Measurements from ENCODE around the gene EMSY. TPM values are rescaled to one million over a fixed set of nuclear protein-coding genes. Genes with fewer than 3 reads are reported as not detected.

The EMSY gene
- total RNA-seq, 1 experiment from 2014 or later: 29.3 TPM

GRCh38 chr11:76424891-76425290 is 19.9 kb upstream of the EMSY start:
- Histone ChIP-seq H3K4me2 (ENCODE audit: insufficient read depth, insufficient read length, low read length) (no peak overlapping the region), H2AFZ (ENCODE audit: low read length) (no peak overlapping the region), H3K9me3 (ENCODE audit: control insufficient read depth, low read depth, low read length) (no peaks in the 10 kb centered on the region), H3K18ac (ENCODE audit: insufficient read length, low read depth, low read length) (no peak overlapping the region), H2BK15ac (ENCODE audit: low read depth, low read length) (no peak overlapping the region), H3K27me3 (ENCODE audit: insufficient read depth, low read length) (no peaks in the 10 kb centered on the region), H3K56ac (ENCODE audit: insufficient read length, low read depth, low read length) (no peak overlapping the region), H3K14ac (ENCODE audit: insufficient read depth, low read length) (no peak overlapping the region), H3T11ph (ENCODE audit: low read length) (no peak overlapping the region), H3K4ac (ENCODE audit: low read depth, low read length) (no peak overlapping the region), H3K23ac (ENCODE audit: insufficient read length, low read depth, low read length) (no peak overlapping the region), H2BK120ac (ENCODE audit: low read depth, low read length, poor library complexity, severe bottlenecking) (no peak overlapping the region), H3K4me1 (ENCODE audit: insufficient read depth, low read length) (no peaks in the 10 kb centered on the region), H3K79me2 (ENCODE audit: insufficient read depth, low read length) (no peaks in the 10 kb centered on the region), H4K5ac (ENCODE audit: insufficient read length, low read depth, low read length) (no peak overlapping the region), H2AK5ac (ENCODE audit: insufficient read length, low read length) (no peak overlapping the region), H3K23me2 (ENCODE audit: insufficient read length, low read depth, low read length, poor library complexity, severe bottlenecking) (no peaks in the 10 kb centered on the region), H3K9ac (ENCODE audit: extremely low read depth, insufficient read length, low read length) (no peak overlapping the region), H3K27ac (ENCODE audit: insufficient read length, low read depth, low read length) (no peak overlapping the region), H2BK5ac (ENCODE audit: insufficient read length, low read length) (no peak overlapping the region), H2BK12ac (ENCODE audit: insufficient read length, low read depth, low read length) (no peak overlapping the region), H4K20me1 (ENCODE audit: control insufficient read depth, insufficient read depth, insufficient read length) (no peaks in the 10 kb centered on the region), H2BK20ac (ENCODE audit: low read depth, low read length, poor library complexity, severe bottlenecking) (no peak overlapping the region), H4K8ac (replicated peaks; ENCODE audit: insufficient read length, low read depth, low read length) (no peak overlapping the region), H4K91ac (ENCODE audit: insufficient read length, low read depth, low read length) (no peak overlapping the region), H3K79me1 (ENCODE audit: insufficient read depth, low read depth, low read length, poor library complexity, severe bottlenecking) (no peaks in the 10 kb centered on the region)
- Mint-ChIP-seq H3K9me3 (no peaks in the 10 kb centered on the region), H3K36me3 (ENCODE audit: insufficient read depth in 1 of 3, low read depth in 3 of 3) (no peaks in the 10 kb centered on the region), H3K27ac (no peak overlapping the region), H3K4me3 (no peak overlapping the region), H3K27me3 (ENCODE audit: low read depth) (no peaks in the 10 kb centered on the region; the same call in 1 of the 2 replicates), H3K4me1 (peaks cover 3 to 4% of the 10 kb centered on the region in 2 experiments; a peak in 2 of 4 replicates)
- whole genome bisulfite sequencing (ENCODE audit: extremely low coverage, insufficient read length, low lambda C conversion rate): 100% methylated on average over 1 of the region's 2 CpGs
- TF ChIP-seq, protein P1, sequence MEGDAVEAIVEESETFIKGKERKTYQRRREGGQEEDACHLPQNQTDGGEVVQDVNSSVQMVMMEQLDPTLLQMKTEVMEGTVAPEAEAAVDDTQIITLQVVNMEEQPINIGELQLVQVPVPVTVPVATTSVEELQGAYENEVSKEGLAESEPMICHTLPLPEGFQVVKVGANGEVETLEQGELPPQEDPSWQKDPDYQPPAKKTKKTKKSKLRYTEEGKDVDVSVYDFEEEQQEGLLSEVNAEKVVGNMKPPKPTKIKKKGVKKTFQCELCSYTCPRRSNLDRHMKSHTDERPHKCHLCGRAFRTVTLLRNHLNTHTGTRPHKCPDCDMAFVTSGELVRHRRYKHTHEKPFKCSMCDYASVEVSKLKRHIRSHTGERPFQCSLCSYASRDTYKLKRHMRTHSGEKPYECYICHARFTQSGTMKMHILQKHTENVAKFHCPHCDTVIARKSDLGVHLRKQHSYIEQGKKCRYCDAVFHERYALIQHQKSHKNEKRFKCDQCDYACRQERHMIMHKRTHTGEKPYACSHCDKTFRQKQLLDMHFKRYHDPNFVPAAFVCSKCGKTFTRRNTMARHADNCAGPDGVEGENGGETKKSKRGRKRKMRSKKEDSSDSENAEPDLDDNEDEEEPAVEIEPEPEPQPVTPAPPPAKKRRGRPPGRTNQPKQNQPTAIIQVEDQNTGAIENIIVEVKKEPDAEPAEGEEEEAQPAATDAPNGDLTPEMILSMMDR (conservative IDR thresholded peaks at IDR 0.05): no peak
- no peak for DNase-seq

Data from H9 (cell line).